ENCODE data around the gene L1CAM. TPM values are rescaled to one million over a fixed set of nuclear protein-coding genes. Genes with fewer than 3 reads are reported as not detected.

The L1CAM gene
- total RNA-seq, 4 donors from 2014 or later = 0.37 to 2.8 (median 1.6) TPM

- no peak for ATAC-seq (ENCODE audit: low FRiP score)
- TF ChIP-seq CTCF (IDR thresholded peaks at IDR 0.05) = no peak
- DNase-seq (ENCODE audit: low spot score) = no peak
Observed at GRCh38 chrX:153886915-153887314, 942 bp upstream of the L1CAM start.

- DNase-seq (ENCODE audit: low spot score) = no peak
- no peak for ATAC-seq (ENCODE audit: low FRiP score)
- TF ChIP-seq CTCF (IDR thresholded peaks at IDR 0.05) = no peak
Observed at GRCh38 chrX:153885208-153885787, 675 bp downstream of the L1CAM start.

- DNase-seq (ENCODE audit: low spot score) (no peak), ATAC-seq (ENCODE audit: low FRiP score) (no peak)
- TF ChIP-seq CTCF (IDR thresholded peaks at IDR 0.05) = no peak
Observed at GRCh38 chrX:153884590-153884989, 1.4 kb downstream of the L1CAM start.

- no peak for ATAC-seq (ENCODE audit: low FRiP score)
- TF ChIP-seq CTCF (IDR thresholded peaks at IDR 0.05) = no peak
Observed at GRCh38 chrX:153884136-153884535, 1.8 kb downstream of the L1CAM start.

GRCh38 chrX:153883163-153883843 lies 2.7 kb downstream of the L1CAM start:
- no peak for TF ChIP-seq CTCF (IDR thresholded peaks at IDR 0.05)

More at GRCh38 chrX:153884136-153884535, 1.8 kb downstream of the L1CAM start:
- no peak for DNase-seq (ENCODE audit: low spot score)

GRCh38 chrX:153882557-153882956 lies 3.4 kb downstream of the L1CAM start:
- TF ChIP-seq CTCF (IDR thresholded peaks at IDR 0.05) = no peak
- DNase-seq (ENCODE audit: low spot score) (no peak), ATAC-seq (ENCODE audit: low FRiP score) (no peak)

More at GRCh38 chrX:153883163-153883843, 2.7 kb downstream of the L1CAM start:
- ATAC-seq (ENCODE audit: low FRiP score) (no peak), DNase-seq (ENCODE audit: low spot score) (no peak)

- ATAC-seq (ENCODE audit: low FRiP score) = no peak
- DNase-seq (ENCODE audit: low spot score) = no peak
- no peak for TF ChIP-seq CTCF (IDR thresholded peaks at IDR 0.05)
Observed at GRCh38 chrX:153882086-153882498, 3.9 kb downstream of the L1CAM start.
